ENCODE measurements around the gene HTRA1.
A peak's percentile ranks its signal among the peaks of the same experiment; 100 is the strongest.

HTRA1 gene

GRCh38 chr10:122475100-122475499 lies 13.7 kb downstream of the HTRA1 start:
- DNase-seq: no peak

GRCh38 chr10:122475591-122476332 lies 14.4 kb downstream of the HTRA1 start:
- DNase-seq: no peak

GRCh38 chr10:122476333-122476695 lies 15.0 kb downstream of the HTRA1 start:
- no peak for DNase-seq

GRCh38 chr10:122477436-122477835 lies 16.1 kb downstream of the HTRA1 start:
- DNase-seq: no peak

- no peak for DNase-seq
Observed at GRCh38 chr10:122478971-122479370, 17.6 kb downstream of the HTRA1 start.

GRCh38 chr10:122480146-122480833 lies 18.9 kb downstream of the HTRA1 start:
- no peak for DNase-seq

GRCh38 chr10:122481296-122482056 lies 20.1 kb downstream of the HTRA1 start:
- no peak for DNase-seq

- DNase-seq: no peak
Observed at GRCh38 chr10:122484276-122485060, 23.1 kb downstream of the HTRA1 start.

- DNase-seq: no peak
Observed at GRCh38 chr10:122485670-122486069, 24.3 kb downstream of the HTRA1 start.

- DNase-seq: no peak
Observed at GRCh38 chr10:122486406-122487080, 25.2 kb downstream of the HTRA1 start.

GRCh38 chr10:122487174-122487765 lies 25.9 kb downstream of the HTRA1 start:
- peak in 1 of 2 experiments; percentile 2 for DNase-seq

- DNase-seq: no peak
Observed at GRCh38 chr10:122490268-122490667, 28.9 kb downstream of the HTRA1 start.

GRCh38 chr10:122490786-122491680 lies 29.7 kb downstream of the HTRA1 start:
- no peak for DNase-seq

- DNase-seq: no peak
Observed at GRCh38 chr10:122492006-122492405, 30.7 kb downstream of the HTRA1 start.

GRCh38 chr10:122492999-122493481 lies 31.7 kb downstream of the HTRA1 start:
- no peak for DNase-seq

- DNase-seq: no peak
Observed at GRCh38 chr10:122493761-122494160, 32.4 kb downstream of the HTRA1 start.

- no peak for DNase-seq
Observed at GRCh38 chr10:122494173-122494820, 32.9 kb downstream of the HTRA1 start.

- DNase-seq: no peak
Observed at GRCh38 chr10:122494833-122495232, 33.5 kb downstream of the HTRA1 start.

GRCh38 chr10:122495406-122496340 lies 34.3 kb downstream of the HTRA1 start:
- DNase-seq: no peak
